Renal cortex interstitium (tissue), 11 donors: ENCODE measurements around the gene MNS1. TPM values are rescaled to one million over a fixed set of nuclear protein-coding genes. Genes with fewer than 3 reads are reported as not detected.
"Not testable (repeated sequence)": the region's sequence is repeated elsewhere in the genome, so short reads cannot be mapped to it uniquely, and the experiment has no call there.

ENCODE experiments used
- DNase-seq, 11 donors: peaks; one replicate each; pipeline ENCODE4 v3.0.0-alpha.2; 2013; ENCODE audit warnings: low read depth in 9 of 11, low spot score in 4 of 11; ENCODE audit errors: extremely low read depth in 1 of 11
- polyA plus RNA-seq, 3 donors: library from polyadenylated mRNA; unstranded; fragments of 120-200 nt; gene quantifications; one replicate each; pipeline ENCODE4 v1.2.1, GENCODE V29; 2013; ENCODE audit not compliant: insufficient read length in 3 of 3

Gene MNS1
- polyA plus RNA-seq, 3 donors: 25.4 to 34.8 (median 29.6) TPM

DNA sequence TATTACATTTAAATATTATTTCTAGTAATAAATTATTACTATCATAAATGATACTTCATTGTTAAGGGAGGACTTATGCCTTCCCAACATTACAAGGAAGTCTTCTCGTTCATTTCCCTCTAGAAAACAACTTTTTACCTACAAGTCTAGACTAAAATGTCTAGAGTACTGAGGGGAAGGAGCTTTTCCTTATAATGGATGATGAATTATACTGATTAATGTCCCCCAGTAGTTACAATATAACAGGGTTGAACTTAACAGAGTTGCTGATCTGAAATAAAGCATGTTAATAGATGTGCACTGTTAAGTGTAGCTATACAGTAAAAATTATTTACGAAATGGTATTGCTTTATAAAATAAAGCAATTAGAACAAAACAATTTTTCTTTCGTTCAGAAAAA lies 2.7 kb upstream of the MNS1 start:
- peak in 1 of 11 donors; percentile 38 for DNase-seq

DNA sequence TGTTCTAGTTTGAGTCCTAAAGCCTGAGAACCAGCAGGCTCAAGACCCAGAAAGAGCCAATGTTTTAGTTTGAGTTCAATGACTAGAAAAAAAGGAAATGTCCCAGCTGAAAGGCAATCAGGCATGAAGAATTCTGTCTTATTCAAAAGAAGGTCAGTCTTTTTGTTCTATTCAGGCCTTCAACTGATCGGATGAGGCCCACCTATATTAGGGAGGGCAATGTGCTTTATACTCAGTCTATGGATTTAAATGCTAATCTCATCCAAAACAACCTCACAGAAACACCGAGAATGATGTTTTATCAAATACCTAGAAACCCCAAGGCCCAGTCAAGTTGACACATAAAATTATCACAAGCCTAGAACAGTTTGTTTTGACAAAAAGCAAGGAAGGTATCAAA lies 4.0 kb downstream of the MNS1 start:
- DNase-seq: no peak

DNA sequence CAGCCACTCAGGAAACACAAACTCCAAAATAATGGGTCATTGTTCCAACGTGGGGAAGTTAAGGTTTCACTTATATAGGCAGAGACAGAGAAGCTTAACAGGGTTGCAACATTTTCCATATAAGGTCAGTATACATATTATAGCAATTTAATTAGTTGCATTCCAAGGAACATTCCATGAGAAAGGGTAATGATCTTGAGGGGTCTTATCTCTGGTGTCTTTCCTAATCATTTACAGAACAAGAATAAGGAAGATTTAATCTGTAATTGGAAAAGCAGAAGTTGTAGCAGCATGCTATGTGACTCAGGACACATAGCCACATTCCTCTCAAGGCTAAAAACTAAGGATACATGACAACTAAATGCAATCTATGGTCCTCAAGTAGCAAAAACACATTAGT lies 4.9 kb downstream of the MNS1 start:
- no peak for DNase-seq

DNA sequence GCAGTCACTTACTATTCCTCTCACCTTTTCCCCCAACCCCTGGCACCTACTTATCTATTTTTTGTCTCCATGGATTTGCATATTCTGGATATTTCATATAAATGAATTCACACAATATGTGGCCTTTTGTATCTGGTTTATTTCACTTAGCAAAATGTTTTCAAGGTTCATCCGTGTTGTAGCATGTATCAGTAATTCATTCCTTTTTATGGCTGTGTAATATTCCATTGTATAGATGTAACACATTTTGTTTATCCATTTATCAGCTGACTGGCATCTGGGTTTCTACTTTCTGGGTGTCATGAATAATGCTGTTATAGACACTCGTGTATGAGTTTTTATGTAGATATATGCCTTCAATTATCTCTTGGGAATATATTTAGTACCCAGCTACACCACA lies 5.8 kb downstream of the MNS1 start:
- DNase-seq: no peak

DNA sequence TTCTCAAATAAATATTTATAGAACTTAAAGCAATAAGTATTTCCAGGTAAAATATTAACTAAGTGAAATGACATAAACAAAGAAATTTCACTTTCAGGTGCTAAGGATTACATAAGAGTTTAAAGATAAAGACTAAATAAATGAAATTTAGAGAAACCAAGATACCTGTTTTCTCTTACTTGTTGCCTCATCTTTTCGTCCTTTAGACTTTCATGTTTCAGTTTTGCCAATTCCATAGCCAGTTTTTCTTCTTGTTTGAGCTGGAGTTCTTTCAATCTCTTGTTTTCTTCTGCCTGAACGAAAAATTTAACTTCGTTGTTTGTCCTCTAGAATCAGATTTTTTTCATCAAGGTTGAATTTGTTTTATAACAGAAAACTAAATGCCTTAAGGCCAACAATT lies 8.7 kb downstream of the MNS1 start:
- DNase-seq: no peak

DNA sequence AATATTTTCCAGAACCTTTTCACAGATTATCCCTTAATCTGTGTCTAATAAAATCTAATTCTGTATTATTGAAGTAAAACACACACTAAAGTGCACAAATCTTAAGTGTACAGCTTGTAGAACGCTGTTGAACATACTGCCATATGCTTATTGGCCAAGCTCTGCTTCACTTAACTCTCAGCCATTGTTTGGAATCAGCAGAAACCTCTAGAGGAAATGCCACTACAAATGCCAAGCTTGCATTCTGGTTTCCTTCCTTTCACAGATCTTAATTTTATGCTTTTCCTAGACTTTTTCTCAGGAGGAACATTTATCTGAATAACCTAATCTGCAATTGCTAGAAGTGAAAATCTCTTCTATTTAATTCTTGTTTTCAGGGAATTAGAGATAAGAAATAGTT lies 10.1 kb downstream of the MNS1 start:
- DNase-seq: no peak

DNA sequence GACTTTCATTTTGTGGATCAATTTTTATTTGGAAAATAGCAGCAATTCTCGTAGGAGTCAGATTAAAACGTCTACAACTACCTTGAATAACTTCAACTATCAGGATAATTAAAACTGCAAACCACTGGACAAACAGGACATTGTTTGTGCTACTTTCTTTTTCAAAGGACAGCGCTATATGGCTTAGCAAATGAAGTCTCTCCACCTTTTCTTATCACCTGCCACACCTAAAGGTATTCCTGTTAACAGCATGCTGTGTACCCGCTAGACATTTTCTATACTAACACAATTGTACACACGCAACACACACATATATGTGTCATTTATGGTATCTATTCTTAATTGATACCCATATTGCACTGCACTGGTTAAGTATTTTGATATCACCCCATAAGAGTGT lies 19.2 kb downstream of the MNS1 start:
- DNase-seq: no peak

DNA sequence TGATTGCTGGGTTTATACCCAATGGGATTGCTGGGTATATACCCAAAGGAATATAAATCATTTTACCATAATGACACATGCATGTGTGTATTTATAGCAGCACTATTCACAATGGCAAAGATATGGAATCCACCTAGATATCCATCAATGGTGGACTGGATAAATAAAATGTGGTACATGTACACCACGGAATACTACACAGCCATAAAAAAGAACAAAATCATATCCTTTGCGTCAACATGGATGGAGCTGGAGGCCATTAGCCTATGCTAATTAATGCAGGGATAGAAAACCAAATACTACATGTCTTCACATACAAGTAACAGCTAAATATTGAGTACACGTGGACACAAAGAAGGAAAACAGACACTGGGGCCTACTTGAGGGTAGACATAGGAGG lies 22.6 kb downstream of the MNS1 start:
- no peak for DNase-seq

DNA sequence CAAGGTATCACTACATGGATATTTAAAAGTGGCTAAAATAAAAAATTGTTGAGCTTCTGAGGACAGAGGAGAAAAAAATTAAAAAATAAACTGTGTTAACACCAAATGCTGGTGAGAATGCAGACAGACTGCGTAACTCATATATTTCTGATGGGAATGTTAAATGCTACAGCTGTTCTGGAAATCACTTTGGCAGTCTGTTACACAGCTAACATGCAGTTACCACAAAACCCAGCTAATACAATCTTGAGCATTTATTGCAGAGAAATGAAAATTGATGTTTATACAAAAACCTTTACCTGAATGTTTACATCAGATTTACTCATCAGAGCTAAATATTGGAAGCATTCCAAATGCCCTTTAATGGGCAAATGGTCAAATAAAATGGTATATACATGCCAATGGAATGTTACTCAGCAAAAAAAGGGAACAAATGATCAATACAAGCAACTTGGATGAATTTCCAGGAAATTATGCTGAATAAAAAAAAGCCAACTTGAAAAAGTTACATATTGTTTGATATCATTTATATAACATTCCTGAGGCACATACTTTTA lies 24.6 kb downstream of the MNS1 start:
- DNase-seq: no peak

DNA sequence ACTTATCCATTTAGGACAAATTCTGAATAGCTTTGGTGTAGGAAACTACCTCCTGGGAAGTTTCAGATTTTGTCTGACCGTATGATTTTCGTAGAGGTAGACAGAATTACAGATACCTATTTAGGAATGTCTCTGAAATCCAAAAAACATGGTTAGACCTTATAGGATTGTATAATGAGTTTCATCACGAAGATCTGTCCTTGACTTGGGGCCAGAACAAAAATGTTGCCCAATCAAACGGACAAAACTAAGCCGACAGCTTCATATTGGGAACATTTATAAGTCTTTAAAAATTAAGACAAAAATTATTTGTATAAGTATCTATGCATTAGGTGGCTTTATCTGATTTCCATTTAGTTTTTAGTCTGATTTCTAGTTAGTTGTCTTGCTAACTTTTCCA lies 32.6 kb downstream of the MNS1 start:
- DNase-seq: no peak

DNA sequence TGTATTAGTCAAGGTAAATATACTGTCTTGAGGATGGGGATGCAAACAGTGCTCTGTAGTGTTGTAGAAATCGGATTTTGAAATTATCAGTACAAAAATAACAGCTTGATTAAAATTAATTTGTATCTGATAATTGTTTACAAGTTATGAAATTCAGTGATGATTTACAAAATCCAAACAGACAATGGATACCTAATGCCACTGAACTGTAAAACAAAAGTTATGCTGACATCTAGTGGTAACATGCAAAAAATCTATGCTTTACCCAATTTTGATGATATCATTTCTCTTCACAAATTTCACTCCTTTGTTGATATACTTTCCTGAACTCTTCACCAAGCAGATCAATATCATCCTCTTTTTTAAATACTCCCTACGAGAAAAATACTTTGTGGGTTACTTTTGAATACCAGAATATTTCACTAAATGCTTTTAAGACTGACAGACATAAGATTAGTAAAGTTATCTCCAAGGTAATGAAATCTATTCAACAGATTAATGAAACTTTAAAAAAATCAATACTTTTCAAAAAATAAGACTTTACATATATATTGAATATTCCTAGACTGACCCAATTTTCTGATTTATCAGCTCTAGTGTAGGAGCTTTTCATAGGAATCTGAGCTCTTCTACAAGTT lies 36.0 kb downstream of the MNS1 start:
- peak in 4 of 11 donors; percentile 4 to 9 (median 7) for DNase-seq

DNA sequence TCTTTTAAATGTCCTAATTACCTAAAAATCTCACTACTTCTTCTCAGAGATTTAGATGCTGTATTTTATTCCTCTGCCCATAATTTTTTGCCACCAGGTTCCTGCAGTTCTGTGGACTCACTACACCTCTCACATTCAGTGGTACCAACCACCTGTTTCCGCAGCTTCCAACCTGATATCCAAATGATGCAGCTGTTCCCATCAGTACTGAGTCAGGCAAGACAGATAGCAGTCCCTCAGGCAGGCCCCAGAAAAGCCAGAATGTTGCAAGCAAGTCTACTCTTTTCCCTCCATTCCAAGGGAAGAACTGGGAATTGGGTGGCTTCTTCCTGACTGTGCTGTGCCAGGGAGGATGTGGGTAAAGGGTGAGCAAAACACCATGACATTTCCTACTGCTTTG lies 39.0 kb downstream of the MNS1 start:
- DNase-seq: no peak

DNA sequence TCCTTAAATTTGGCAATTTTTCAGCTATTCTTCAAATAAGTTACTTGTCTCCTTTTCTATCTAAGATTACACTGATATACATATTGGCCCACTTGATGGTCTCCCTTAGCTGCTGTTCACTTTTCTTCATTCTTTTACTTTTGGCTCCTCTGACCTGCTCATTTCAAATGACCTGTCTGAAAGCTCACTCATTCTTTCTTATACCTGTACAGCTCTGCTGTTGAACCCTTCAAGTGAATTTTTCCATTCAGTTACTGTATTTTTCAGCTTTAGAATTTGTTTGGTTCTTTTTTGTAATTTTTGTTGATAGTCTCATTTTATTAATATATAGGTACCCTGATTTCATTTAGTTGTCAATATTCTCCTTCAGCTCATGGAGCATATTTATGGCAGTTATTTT lies 39.7 kb downstream of the MNS1 start:
- DNase-seq: no peak

DNA sequence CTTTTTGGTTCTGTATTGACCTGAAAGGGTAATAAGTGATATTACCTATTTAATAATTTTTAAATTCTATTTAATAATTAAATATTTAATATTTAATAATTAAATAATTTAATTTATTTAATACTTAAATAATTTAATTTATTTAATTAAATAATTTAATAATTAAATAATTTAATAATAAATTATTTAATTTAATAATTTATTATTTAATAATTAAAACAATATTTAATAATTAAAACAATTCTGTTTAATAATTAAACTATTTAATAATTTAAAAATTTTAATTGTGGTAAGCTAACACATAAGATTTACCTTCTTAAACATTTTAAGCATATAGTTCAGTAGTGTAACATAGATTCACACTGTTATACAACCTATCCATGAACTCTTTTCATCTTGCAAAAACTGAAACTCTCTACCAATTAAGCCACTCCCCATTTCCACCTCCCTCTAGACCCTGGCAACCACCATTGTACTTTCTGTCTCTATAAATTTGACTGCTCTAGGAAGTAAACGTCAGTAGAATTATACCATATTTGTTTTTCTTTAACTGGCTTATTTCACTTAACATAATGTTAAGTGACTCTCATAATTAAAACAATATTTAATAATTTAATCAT lies 51.7 kb downstream of the MNS1 start:
- not testable (repeated sequence) for DNase-seq

DNA sequence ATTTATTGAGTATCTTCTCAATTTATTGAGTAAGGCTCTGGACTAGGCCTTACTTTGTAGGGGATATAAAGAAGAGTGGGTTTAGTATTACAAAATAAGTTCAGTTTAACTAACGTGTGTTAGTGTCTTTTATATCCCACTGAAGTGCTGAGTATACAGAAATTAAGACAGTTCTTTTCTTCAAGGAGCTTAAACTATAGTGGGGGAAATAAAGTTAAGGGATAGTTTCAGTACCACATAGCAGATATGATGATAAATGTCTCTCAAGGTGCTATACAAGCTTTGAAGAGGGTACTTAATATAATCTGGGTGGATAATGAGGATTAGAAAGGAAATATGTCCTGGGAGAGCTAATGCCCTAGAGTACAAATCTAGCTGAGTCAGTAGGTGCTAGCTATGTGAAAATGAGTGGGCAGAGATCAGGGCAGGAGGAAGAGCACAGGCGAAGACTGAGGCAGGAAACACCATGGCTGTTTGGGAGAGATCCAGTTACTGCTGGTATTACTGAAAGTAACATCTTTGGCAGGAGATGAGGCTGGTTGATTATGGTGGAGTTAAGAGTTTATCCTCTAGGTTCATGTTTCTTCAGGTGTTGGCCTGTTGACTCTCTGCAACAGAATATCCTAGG lies 53.7 kb downstream of the MNS1 start:
- DNase-seq: no peak

DNA sequence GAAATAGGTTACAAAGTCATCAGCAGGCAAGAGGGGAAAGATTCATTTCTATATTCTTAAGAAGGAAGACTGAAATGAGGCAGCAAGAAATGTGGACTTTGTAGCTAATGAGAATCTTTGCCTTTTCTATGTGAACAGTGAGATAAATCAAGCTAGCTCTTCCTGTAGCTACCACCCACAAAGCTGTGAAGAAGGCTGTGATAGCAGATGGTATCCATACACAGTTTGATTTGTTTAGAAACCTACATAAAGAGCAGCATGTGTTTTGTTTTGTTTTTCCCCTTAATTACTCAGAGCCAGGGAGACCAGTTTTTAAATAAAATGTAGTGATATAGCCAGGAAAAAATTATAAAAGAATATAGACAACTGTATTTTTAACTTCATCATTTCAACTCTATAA lies 54.2 kb downstream of the MNS1 start:
- peak in 8 of 11 donors; percentile 8 to 29 (median 28) for DNase-seq

DNA sequence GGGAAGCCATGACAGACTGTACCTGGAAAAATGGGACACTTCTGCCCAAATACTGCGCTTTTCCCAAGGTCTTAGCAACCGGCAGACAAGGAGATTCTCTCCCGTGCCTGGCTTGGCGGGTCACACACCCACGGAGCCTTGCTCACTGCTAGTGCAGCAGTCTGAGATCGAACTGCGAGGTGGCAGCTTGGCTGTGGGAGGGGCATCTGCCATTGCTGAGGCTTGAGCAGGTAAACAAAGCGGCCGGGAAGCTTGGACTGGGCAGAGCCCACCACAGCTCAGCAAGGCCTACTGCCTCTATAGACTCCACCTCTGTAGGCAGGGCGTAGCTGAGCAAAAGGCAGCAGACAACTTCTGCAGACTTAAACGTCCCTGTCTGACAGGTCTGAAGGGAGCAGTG lies 65.7 kb downstream of the MNS1 start:
- DNase-seq: not testable (repeated sequence)

DNA sequence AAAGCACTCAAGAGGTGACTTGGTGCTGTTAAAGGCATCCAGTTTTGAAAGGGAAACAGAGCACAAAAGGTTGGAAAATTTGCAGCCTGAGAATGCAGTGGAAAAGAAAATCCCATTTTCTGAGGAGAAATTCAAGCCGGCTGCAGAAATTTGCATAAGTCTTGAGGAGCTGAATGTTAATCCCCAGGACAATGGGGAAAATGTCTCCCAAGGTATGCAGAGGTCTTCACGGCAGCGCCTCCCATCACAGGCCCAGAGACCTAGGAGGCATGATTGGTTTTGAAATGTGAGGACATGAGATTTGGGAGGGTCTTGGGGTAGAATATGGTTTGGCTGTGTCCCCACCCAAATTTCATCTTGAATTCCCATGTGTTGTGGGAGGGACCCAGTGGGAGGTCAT lies 67.6 kb downstream of the MNS1 start:
- not testable (repeated sequence) for DNase-seq

DNA sequence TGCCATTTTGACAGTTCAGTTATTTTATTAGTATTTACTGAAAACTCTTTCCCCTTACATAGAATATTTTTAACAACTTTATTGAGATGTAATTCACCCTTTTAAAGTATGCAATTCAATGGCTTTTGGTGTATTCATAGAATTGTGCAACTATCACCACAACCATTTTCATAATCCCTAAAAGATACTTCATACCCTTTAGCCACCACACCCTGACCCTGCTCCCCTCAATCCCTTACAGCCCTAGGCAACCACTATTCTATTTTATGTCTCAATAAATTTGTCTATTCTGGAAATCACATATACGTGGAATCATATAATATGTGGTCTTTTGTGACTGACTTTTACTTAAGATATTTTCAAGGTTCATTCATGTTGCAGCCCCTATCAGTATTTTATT lies 70.0 kb downstream of the MNS1 start:
- DNase-seq: no peak

DNA sequence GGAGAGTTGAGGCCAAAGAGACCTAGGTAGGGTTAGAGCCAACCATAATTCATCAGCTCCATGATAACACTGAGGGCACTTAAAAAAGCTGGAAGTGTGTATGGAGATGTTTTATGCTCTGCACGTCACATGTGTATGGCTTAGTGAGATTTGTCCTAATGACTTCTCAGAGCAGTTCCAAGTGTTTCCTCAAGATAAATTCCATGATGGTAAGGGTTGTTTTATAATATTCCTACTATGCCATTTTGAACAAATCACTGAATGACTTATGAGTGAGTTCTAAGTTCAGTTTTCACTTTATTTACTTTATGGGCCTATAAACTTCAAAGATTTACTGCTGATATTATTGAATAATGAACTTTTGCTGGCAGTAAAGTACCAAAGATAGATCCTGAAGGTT lies 71.7 kb downstream of the MNS1 start:
- no peak for DNase-seq
